GM19463 (cell line): ENCODE data around the gene CDC27.
A peak's percentile ranks its signal among the peaks of the same experiment; 100 is the strongest.
"Not testable (repeated sequence)": the region's sequence is repeated elsewhere in the genome, so short reads cannot be mapped to it uniquely, and the experiment has no call there.

ENCODE experiments used
- ATAC-seq: cut with Tn5 transposase; IDR thresholded peaks from one replicate; pipeline ENCODE4 v1.9.1; 2021; ENCODE audit warnings: mild to moderate bottlenecking, moderate library complexity; ENCODE audit not compliant: unreplicated experiment

CDC27 gene

GRCh38 chr17:47145351-47145750, 43.7 kb downstream of the CDC27 start:
- no peak for ATAC-seq

- ATAC-seq: no peak
Measured at GRCh38 chr17:47135235-47135634, 53.9 kb downstream of the CDC27 start.

- not testable (repeated sequence) for ATAC-seq
Measured at GRCh38 chr17:47134354-47134753, 54.7 kb downstream of the CDC27 start.

GRCh38 chr17:47131761-47132160, 57.3 kb downstream of the CDC27 start:
- ATAC-seq: no peak

- ATAC-seq: not testable (repeated sequence)
Measured at GRCh38 chr17:47126835-47127234, 62.3 kb downstream of the CDC27 start.

- ATAC-seq: not testable (repeated sequence)
Measured at GRCh38 chr17:47123262-47123661, 65.8 kb downstream of the CDC27 start.

GRCh38 chr17:47120521-47121095, 68.5 kb downstream of the CDC27 start:
- no peak for ATAC-seq

- no peak for ATAC-seq
Measured at GRCh38 chr17:47119746-47120520, 69.2 kb downstream of the CDC27 start.

GRCh38 chr17:47117386-47117785, 71.7 kb downstream of the CDC27 start:
- ATAC-seq: no peak

GRCh38 chr17:47106130-47106529, 83.0 kb downstream of the CDC27 start:
- ATAC-seq: no peak

GRCh38 chr17:47105246-47105645, 83.8 kb downstream of the CDC27 start:
- ATAC-seq: not testable (repeated sequence)

GRCh38 chr17:47102914-47103313, 86.2 kb downstream of the CDC27 start:
- no peak for ATAC-seq

GRCh38 chr17:47099987-47100711, 88.9 kb downstream of the CDC27 start:
- ATAC-seq: peak; percentile 99

GRCh38 chr17:47099451-47099986, 89.6 kb downstream of the CDC27 start:
- no peak for ATAC-seq

- ATAC-seq: no peak
Measured at GRCh38 chr17:47096343-47096742, 92.8 kb downstream of the CDC27 start.

- ATAC-seq: no peak
Measured at GRCh38 chr17:47095268-47095667, 93.8 kb downstream of the CDC27 start.

GRCh38 chr17:47087093-47087492, 102.0 kb downstream of the CDC27 start:
- ATAC-seq: no peak

GRCh38 chr17:47085736-47086135, 103.4 kb downstream of the CDC27 start:
- ATAC-seq: no peak

GRCh38 chr17:47078801-47079200, 110.3 kb downstream of the CDC27 start:
- no peak for ATAC-seq

- no peak for ATAC-seq
Measured at GRCh38 chr17:47077576-47077975, 111.5 kb downstream of the CDC27 start.

GRCh38 chr17:47076171-47076570, 112.9 kb downstream of the CDC27 start:
- no peak for ATAC-seq

GRCh38 chr17:47074361-47074760, 114.7 kb downstream of the CDC27 start:
- not testable (repeated sequence) for ATAC-seq
